Mesenchymal stem cell (in vitro differentiated cells and primary cell): ENCODE data around the gene HDLBP.

Source experiments
- DNase-seq: peaks from one replicate; pipeline ENCODE4 v3.0.0-alpha.2; 2013
- H2AFZ ChIP-seq: one replicate; pipeline ENCODE4 v1.6.1; 2013; ENCODE audit warnings: low read depth, mild to moderate bottlenecking, control low read depth, inconsistent platforms, low read length, moderate library complexity
- H2AK5ac ChIP-seq: 2 replicates; pipeline ENCODE4 v1.6.1; 2013; ENCODE audit warnings: low read length, moderate library complexity, mild to moderate bottlenecking, inconsistent platforms; ENCODE audit not compliant: severe bottlenecking
- H2BK120ac ChIP-seq: one replicate; pipeline ENCODE4 v1.6.1; 2013; ENCODE audit warnings: low read depth, mild to moderate bottlenecking, inconsistent platforms, low read length, moderate library complexity
- H2BK12ac ChIP-seq, 2 experiments: one replicate each; pipeline ENCODE4 v1.6.1; 2013; ENCODE audit warnings: inconsistent platforms in 2 of 2, low read length in 2 of 2, mild to moderate bottlenecking in 2 of 2, moderate library complexity in 2 of 2, control low read depth in 1 of 2
- H2BK15ac ChIP-seq: one replicate; pipeline ENCODE4 v1.6.1; 2013; ENCODE audit warnings: mild to moderate bottlenecking, low read depth, inconsistent platforms; ENCODE audit not compliant: poor library complexity, severe bottlenecking
- H2BK5ac ChIP-seq: 2 replicates; pipeline ENCODE4 v1.6.1; 2013; ENCODE audit warnings: low read depth, mild to moderate bottlenecking, low read length, control low read depth, inconsistent platforms; ENCODE audit not compliant: poor library complexity, severe bottlenecking
- H3K14ac ChIP-seq, 2 experiments: one replicate each; pipeline ENCODE4 v1.6.1; 2013; ENCODE audit warnings: inconsistent platforms in 2 of 2, low read length in 2 of 2, control low read depth in 1 of 2, mild to moderate bottlenecking in 1 of 2, moderate library complexity in 1 of 2
- H3K18ac ChIP-seq, 2 experiments: one replicate each; pipeline ENCODE4 v1.6.1; 2013; ENCODE audit warnings: inconsistent platforms in 2 of 2, low read length in 2 of 2, control low read depth in 1 of 2, low read depth in 1 of 2, mild to moderate bottlenecking in 1 of 2
- H3K23ac ChIP-seq, 2 experiments: one replicate each; pipeline ENCODE4 v1.6.1; 2013; ENCODE audit warnings: inconsistent platforms in 2 of 2, low read length in 2 of 2, mild to moderate bottlenecking in 2 of 2, moderate library complexity in 2 of 2, control low read depth in 1 of 2
- H3K27ac ChIP-seq: 2 replicates; pipeline ENCODE4 v1.5.1; 2013; ENCODE audit warnings: mild to moderate bottlenecking, moderate library complexity, low read length, control low read depth, inconsistent platforms; ENCODE audit not compliant: poor library complexity, severe bottlenecking
- H3K27me3 ChIP-seq, 2 experiments: 2 replicates each; pipeline versions ENCODE4 v1.6.1 to v1.7.0; 2013; ENCODE audit warnings: low read length in 2 of 2, mild to moderate bottlenecking in 2 of 2, moderate library complexity in 2 of 2, control low read depth in 1 of 2, inconsistent platforms in 1 of 2; ENCODE audit not compliant: control insufficient read depth in 1 of 2, insufficient read depth in 1 of 2
- H3K36me3 ChIP-seq, 2 experiments: 2 replicates each; pipeline versions ENCODE4 v1.6.1 to v1.7.0; 2013; ENCODE audit warnings: low read length in 2 of 2, control low read depth in 1 of 2, inconsistent platforms in 1 of 2, low read depth in 1 of 2, mild to moderate bottlenecking in 1 of 2; ENCODE audit not compliant: insufficient read depth in 2 of 2, control insufficient read depth in 1 of 2
- H3K4ac ChIP-seq, 2 experiments: one replicate each; pipeline ENCODE4 v1.6.1; 2013; ENCODE audit warnings: inconsistent platforms in 2 of 2, low read length in 2 of 2, mild to moderate bottlenecking in 2 of 2, moderate library complexity in 2 of 2, control low read depth in 1 of 2, low read depth in 1 of 2
- H3K4me1 ChIP-seq: 2 replicates; pipeline ENCODE4 v1.6.1; 2013; ENCODE audit warnings: low read depth, low read length, control low read depth; ENCODE audit not compliant: control insufficient read depth, insufficient read depth
- H3K4me2 ChIP-seq: 2 replicates; pipeline ENCODE4 v1.6.1; 2013; ENCODE audit warnings: low read length, mild to moderate bottlenecking, inconsistent platforms; ENCODE audit not compliant: poor library complexity, severe bottlenecking
- H3K4me3 ChIP-seq, 2 experiments: 2 replicates each; pipeline versions ENCODE4 v1.5.1 to v1.7.0; 2013; ENCODE audit warnings: low read length in 2 of 2, mild to moderate bottlenecking in 2 of 2, control low read depth in 1 of 2, low read depth in 1 of 2; ENCODE audit not compliant: insufficient read depth in 1 of 2
- H3K79me1 ChIP-seq: replicated peaks from 2 replicates; pipeline ENCODE4 v1.6.1; 2013; ENCODE audit warnings: mild to moderate bottlenecking, control low read depth, low read length, inconsistent platforms; ENCODE audit not compliant: poor library complexity, severe bottlenecking
- H3K9ac ChIP-seq: 2 replicates; pipeline ENCODE4 v1.7.0; 2013; ENCODE audit warnings: mild to moderate bottlenecking, low read length, moderate library complexity
- H3K9me3 ChIP-seq: 2 replicates; pipeline ENCODE4 v1.7.0; 2013; ENCODE audit warnings: mild to moderate bottlenecking, low read length; ENCODE audit not compliant: control insufficient read depth
- H4K8ac ChIP-seq: one replicate; pipeline ENCODE4 v1.6.1; 2013; ENCODE audit warnings: inconsistent platforms, mild to moderate bottlenecking, low read length, moderate library complexity
- H4K91ac ChIP-seq: one replicate; pipeline ENCODE4 v1.6.1; 2013; ENCODE audit warnings: mild to moderate bottlenecking, low read length, inconsistent platforms
- WGBS: methylation state at CpG from one replicate; pipeline ENCODE4 v1.1.7; 2013; ENCODE audit warnings: mixed read lengths; 5-methylcytosine and 5-hydroxymethylcytosine counted together

The HDLBP gene

GRCh38 chr2:241249654-241250053 lies 65.8 kb downstream of the HDLBP start:
- Histone ChIP-seq H3K4me3 (no peak overlapping the region), H3K14ac (no peak overlapping the region), H3K27ac (no peak overlapping the region), H4K8ac (no peak overlapping the region), H2BK120ac (no peak overlapping the region), H3K4me1 (no peaks in the 10 kb centered on the region), H2BK5ac (no peak overlapping the region), H3K36me3 (peaks cover 84 to 99% of the 10 kb centered on the region in 2 experiments), H3K27me3 (no peaks in the 10 kb centered on the region), H2BK12ac (no peak overlapping the region), H3K79me1 (peaks cover 46% of the 10 kb centered on the region), H2BK15ac (no peak overlapping the region), H2AK5ac (no peak overlapping the region), H2AFZ (no peak overlapping the region), H3K9ac (no peak overlapping the region), H3K4ac (no peak overlapping the region), H3K23ac (no peak overlapping the region), H3K18ac (no peak overlapping the region), H3K9me3 (no peaks in the 10 kb centered on the region), H4K91ac (peak overlapping the region; percentile 18), H3K4me2 (no peak overlapping the region)
- 96% methylated on average over 14 of the region's 14 CpGs for WGBS
- no peak for DNase-seq

GRCh38 chr2:241248897-241249296 lies 66.6 kb downstream of the HDLBP start:
- H2BK12ac ChIP-seq: no peak overlapping the region
- H4K8ac ChIP-seq: no peak overlapping the region
- no peak overlapping the region for H4K91ac ChIP-seq
- H3K9ac ChIP-seq: no peak overlapping the region
- H3K27ac ChIP-seq: no peak overlapping the region
- H2BK5ac ChIP-seq: no peak overlapping the region
- H3K14ac ChIP-seq: no peak overlapping the region
- no peak overlapping the region for H3K4me2 ChIP-seq
- no peak overlapping the region for H2AFZ ChIP-seq
- H2BK15ac ChIP-seq: no peak overlapping the region
- H3K4me3 ChIP-seq: no peak overlapping the region
- peaks cover 45% of the 10 kb centered on the region for H3K79me1 ChIP-seq
- H3K23ac ChIP-seq: no peak overlapping the region
- no peak overlapping the region for H3K18ac ChIP-seq
- WGBS: over 99% methylated on average over 6 of the region's 6 CpGs
- DNase-seq: no peak
- H2BK120ac ChIP-seq: no peak overlapping the region
- no peak overlapping the region for H2AK5ac ChIP-seq
- peaks cover 84 to 99% of the 10 kb centered on the region in 2 experiments for H3K36me3 ChIP-seq
- no peaks in the 10 kb centered on the region for H3K4me1 ChIP-seq
- no peaks in the 10 kb centered on the region for H3K9me3 ChIP-seq
- no peak overlapping the region for H3K4ac ChIP-seq
- no peaks in the 10 kb centered on the region for H3K27me3 ChIP-seq

GRCh38 chr2:241248289-241248688 lies 67.2 kb downstream of the HDLBP start:
- Histone ChIP-seq H4K91ac (no peak overlapping the region), H3K18ac (no peak overlapping the region), H3K23ac (no peak overlapping the region), H2BK12ac (no peak overlapping the region), H2BK120ac (no peak overlapping the region), H3K4me1 (no peaks in the 10 kb centered on the region), H3K79me1 (peaks cover 42% of the 10 kb centered on the region), H3K27me3 (no peaks in the 10 kb centered on the region), H2AK5ac (no peak overlapping the region), H3K9ac (no peak overlapping the region), H3K4me2 (no peak overlapping the region), H3K4me3 (no peak overlapping the region), H3K36me3 (peaks cover 81 to 99% of the 10 kb centered on the region in 2 experiments), H3K27ac (no peak overlapping the region), H2BK15ac (no peak overlapping the region), H3K14ac (no peak overlapping the region), H2BK5ac (no peak overlapping the region), H2AFZ (no peak overlapping the region), H3K4ac (no peak overlapping the region), H3K9me3 (no peaks in the 10 kb centered on the region), H4K8ac (no peak overlapping the region)
- WGBS: 97% methylated on average over 11 of the region's 11 CpGs
- DNase-seq: no peak

GRCh38 chr2:241244368-241244767 lies 71.1 kb downstream of the HDLBP start:
- H3K23ac ChIP-seq: no peak overlapping the region
- no peak overlapping the region for H3K4me2 ChIP-seq
- H3K4me1 ChIP-seq: peaks cover 2% of the 10 kb centered on the region
- H3K9me3 ChIP-seq: no peaks in the 10 kb centered on the region
- H3K4me3 ChIP-seq: no peak overlapping the region
- no peak for DNase-seq
- no peak overlapping the region for H2BK120ac ChIP-seq
- H3K9ac ChIP-seq: no peak overlapping the region
- 100% methylated on average over 5 of the region's 6 CpGs for WGBS
- H3K27ac ChIP-seq: no peak overlapping the region
- H3K79me1 ChIP-seq: peaks cover 33% of the 10 kb centered on the region
- peaks cover 68 to 98% of the 10 kb centered on the region in 2 experiments for H3K36me3 ChIP-seq
- H4K91ac ChIP-seq: no peak overlapping the region
- H4K8ac ChIP-seq: no peak overlapping the region
- H3K27me3 ChIP-seq: no peaks in the 10 kb centered on the region
- H2BK12ac ChIP-seq: no peak overlapping the region
- H2BK5ac ChIP-seq: no peak overlapping the region
- no peak overlapping the region for H3K14ac ChIP-seq
- H2AFZ ChIP-seq: no peak overlapping the region
- no peak overlapping the region for H3K18ac ChIP-seq
- no peak overlapping the region for H3K4ac ChIP-seq
- no peak overlapping the region for H2BK15ac ChIP-seq
- no peak overlapping the region for H2AK5ac ChIP-seq
